Measurements from ENCODE around the gene HOXC13.

DNA sequence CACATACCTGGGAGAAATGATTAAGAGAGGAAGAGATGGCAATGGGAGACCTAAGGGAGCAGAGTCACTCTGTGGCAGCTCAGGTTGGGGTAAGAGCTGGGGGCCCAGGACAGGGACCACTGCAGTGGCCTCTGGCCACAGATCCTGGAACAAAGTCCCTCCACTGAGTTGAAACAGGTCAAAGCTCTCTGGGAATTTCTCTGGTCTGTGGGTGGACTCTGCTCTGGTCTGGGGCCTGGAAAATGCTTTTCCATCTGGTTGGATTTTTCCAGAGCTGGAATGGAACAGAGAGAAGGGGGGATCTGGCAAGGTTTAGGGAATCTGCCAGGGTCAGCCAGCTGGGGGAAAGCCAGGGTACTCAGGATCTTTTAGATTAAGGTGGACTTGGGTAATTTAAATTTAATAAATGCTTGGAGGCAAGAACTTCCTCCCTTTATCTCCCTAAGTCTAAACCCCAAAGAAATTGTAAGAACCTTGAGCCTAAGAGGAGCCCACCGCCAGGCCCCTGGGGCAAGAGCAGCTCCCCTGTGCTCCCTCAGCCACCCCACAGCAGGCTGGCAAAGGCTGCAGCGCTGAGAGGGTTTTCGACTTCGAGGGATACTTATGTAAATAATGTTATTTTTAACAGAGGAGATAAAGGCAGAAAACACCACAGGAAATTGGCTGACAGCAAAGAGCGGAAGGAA lies 50.1 kb downstream of the HOXC13 start:
- TF ChIP-seq POLR2AphosphoS5 (IDR thresholded peaks at IDR 0.05; ENCODE audit: low read depth, low read length) (no peak), TAF1 (IDR thresholded peaks at IDR 0.05; ENCODE audit: borderline replicate concordance, insufficient read depth, low read length) (no peak), SIN3A (IDR thresholded peaks at IDR 0.05; ENCODE audit: borderline replicate concordance, insufficient read depth, low read length) (no peak), FOXP2 (optimal IDR thresholded peaks at IDR 0.05; ENCODE audit: borderline replicate concordance, extremely low read depth, extremely low read length, insufficient read depth) (no peak)
- TF ChIP-seq, protein P1, sequence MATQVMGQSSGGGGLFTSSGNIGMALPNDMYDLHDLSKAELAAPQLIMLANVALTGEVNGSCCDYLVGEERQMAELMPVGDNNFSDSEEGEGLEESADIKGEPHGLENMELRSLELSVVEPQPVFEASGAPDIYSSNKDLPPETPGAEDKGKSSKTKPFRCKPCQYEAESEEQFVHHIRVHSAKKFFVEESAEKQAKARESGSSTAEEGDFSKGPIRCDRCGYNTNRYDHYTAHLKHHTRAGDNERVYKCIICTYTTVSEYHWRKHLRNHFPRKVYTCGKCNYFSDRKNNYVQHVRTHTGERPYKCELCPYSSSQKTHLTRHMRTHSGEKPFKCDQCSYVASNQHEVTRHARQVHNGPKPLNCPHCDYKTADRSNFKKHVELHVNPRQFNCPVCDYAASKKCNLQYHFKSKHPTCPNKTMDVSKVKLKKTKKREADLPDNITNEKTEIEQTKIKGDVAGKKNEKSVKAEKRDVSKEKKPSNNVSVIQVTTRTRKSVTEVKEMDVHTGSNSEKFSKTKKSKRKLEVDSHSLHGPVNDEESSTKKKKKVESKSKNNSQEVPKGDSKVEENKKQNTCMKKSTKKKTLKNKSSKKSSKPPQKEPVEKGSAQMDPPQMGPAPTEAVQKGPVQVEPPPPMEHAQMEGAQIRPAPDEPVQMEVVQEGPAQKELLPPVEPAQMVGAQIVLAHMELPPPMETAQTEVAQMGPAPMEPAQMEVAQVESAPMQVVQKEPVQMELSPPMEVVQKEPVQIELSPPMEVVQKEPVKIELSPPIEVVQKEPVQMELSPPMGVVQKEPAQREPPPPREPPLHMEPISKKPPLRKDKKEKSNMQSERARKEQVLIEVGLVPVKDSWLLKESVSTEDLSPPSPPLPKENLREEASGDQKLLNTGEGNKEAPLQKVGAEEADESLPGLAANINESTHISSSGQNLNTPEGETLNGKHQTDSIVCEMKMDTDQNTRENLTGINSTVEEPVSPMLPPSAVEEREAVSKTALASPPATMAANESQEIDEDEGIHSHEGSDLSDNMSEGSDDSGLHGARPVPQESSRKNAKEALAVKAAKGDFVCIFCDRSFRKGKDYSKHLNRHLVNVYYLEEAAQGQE (IDR thresholded peaks at IDR 0.05; ENCODE audit: insufficient read depth in 1 of 2, low read depth in 2 of 2, low read length in 2 of 2): no peak

Data from PFSK-1 (cell line).